B cell (primary cell): ENCODE results near the gene ZCCHC10.

Experiments used
- CTCF ChIP-seq: fragments of 200-600 bp; IDR thresholded peaks from one replicate; pipeline ENCODE4 v1.8.0; 2022; ENCODE audit warnings: antibody characterized with exemption, mild to moderate bottlenecking
- EZH2 ChIP-seq: IDR thresholded peaks from 2 replicates; pipeline ENCODE4 v1.6.1; 2012; ENCODE audit warnings: borderline replicate concordance, low read depth, mild to moderate bottlenecking, moderate library complexity, low read length; ENCODE audit not compliant: insufficient read depth, poor library complexity, severe bottlenecking

GRCh38 chr5:133072021-133072420, 45.7 kb upstream of the ZCCHC10 start:
- TF ChIP-seq CTCF (no peak), EZH2 (no peak)
